HCT116 (cell line): Measurements from ENCODE around the gene LHFPL6. TPM values are rescaled to one million over a fixed set of nuclear protein-coding genes. Genes with fewer than 3 reads are reported as not detected.

Experiments
- ATAC-seq: fragments of 200-7000 bp; cut with Tn5 transposase; 2 replicates; pipeline ENCODE4 v1.9.1; 2020; ENCODE audit warnings: mild to moderate bottlenecking, moderate library complexity
- BruUV-seq: library from RNA; stranded (reverse); fragments of 400-500 nt; replicated peaks from 2 replicates; lab custom pipeline; 2021; lab: Mats Ljungman, UMichigan
- CTCF ChIA-PET: fragments of 300-600 bp; sonication (Branson Sonifier 250); formaldehyde crosslinking; loops from one replicate; lab custom pipeline; 2021; ENCODE audit warnings: antibody characterized with exemption; lab: Charles Lee
- POLR2A ChIA-PET: fragments of 300-600, 350-600 bp; sonication (Branson Sonifier 250); formaldehyde crosslinking; loops from one replicate; lab custom pipeline; 2021; ENCODE audit warnings: antibody characterized with exemption; lab: Charles Lee
- RAD21 ChIA-PET, 2 experiments: fragments of 300-600 bp; sonication (Branson Sonifier 250); formaldehyde crosslinking; loops; one replicate each; lab custom pipeline; 2023; ENCODE audit warnings: low total read pairs in 2 of 2; ENCODE audit not compliant: uncharacterized antibody in 2 of 2, unreplicated experiment in 2 of 2, low non-redundant PET in 1 of 2; lab: Charles Lee
- DNase-seq: peaks from one replicate; pipeline ENCODE4 v3.0.0-alpha.2; 2010; ENCODE audit warnings: low read depth, low spot score
- H2AFZ ChIP-seq: fragments of 200-600 bp; shearing (Covaris generic), sonication (generic); 2 replicates; pipeline ENCODE4 v1.6.1; 2017; ENCODE audit warnings: low read depth, mixed run types, mixed read lengths, antibody characterized with exemption, low read length; ENCODE audit not compliant: poor library complexity, severe bottlenecking
- H3K27ac ChIP-seq: 2 replicates; pipeline ENCODE4 v1.5.1; 2012; ENCODE audit warnings: low read depth, low read length
- H3K27me3 ChIP-seq: fragments of 200-600 bp; sonication (generic); 2 replicates; pipeline ENCODE4 v1.6.1; 2016; ENCODE audit warnings: mixed run types, low read length, mixed read lengths; ENCODE audit not compliant: insufficient read depth
- H3K36me3 ChIP-seq, 2 experiments: fragments of 200-500 bp in 1 of 2; fragments of 200-600 bp in 1 of 2; sonication (Bioruptor generic) in 1 of 2; sonication (generic) in 1 of 2; 2 replicates each; pipeline versions ENCODE4 v1.5.1 to v1.6.1; 2014 to 2016; ENCODE audit warnings: low read length in 2 of 2, inconsistent platforms in 1 of 2, mixed read lengths in 1 of 2, mixed run types in 1 of 2; ENCODE audit not compliant: insufficient read depth in 2 of 2, control insufficient read depth in 1 of 2
- H3K4me1 ChIP-seq, 2 experiments: fragments of 200-600 bp in 1 of 2; sonication (generic) in 1 of 2; 2 replicates each; pipeline versions ENCODE4 v1.5.1 to v1.6.1; 2012 to 2017; ENCODE audit warnings: low read length in 2 of 2, inconsistent platforms in 1 of 2, mild to moderate bottlenecking in 1 of 2, mixed read lengths in 1 of 2, mixed run types in 1 of 2, moderate library complexity in 1 of 2; ENCODE audit not compliant: insufficient read depth in 2 of 2, control insufficient read depth in 1 of 2
- H3K4me2 ChIP-seq: fragments of 200-600 bp; sonication (generic); 2 replicates; pipeline ENCODE4 v1.6.1; 2017; ENCODE audit warnings: mixed run types, low read length, mixed read lengths
- H3K4me3 ChIP-seq, 2 experiments: fragments of 200-600 bp in 1 of 2; sonication (generic) in 1 of 2; replicated peaks in 1 of 2; 2 replicates each; pipeline ENCODE4 v1.5.1; 2011 to 2016; ENCODE audit warnings: low read length in 2 of 2, control low read depth in 1 of 2, low read depth in 1 of 2, mild to moderate bottlenecking in 1 of 2, mixed read lengths in 1 of 2, mixed run types in 1 of 2
- H3K79me2 ChIP-seq: fragments of 200-600 bp; sonication (generic); 2 replicates; pipeline ENCODE4 v1.6.1; 2017; ENCODE audit warnings: mild to moderate bottlenecking, mixed run types, low read length, moderate library complexity, mixed read lengths; ENCODE audit not compliant: insufficient read depth
- H3K9ac ChIP-seq: fragments of 200-600 bp; sonication (generic); 2 replicates; pipeline ENCODE4 v1.6.1; 2016; ENCODE audit warnings: low read length, mixed read lengths
- H3K9me2 ChIP-seq: fragments of 200-600 bp; sonication (generic), shearing (Covaris generic); 2 replicates; pipeline ENCODE4 v1.6.1; 2017; ENCODE audit warnings: mixed run types, mild to moderate bottlenecking, moderate library complexity; ENCODE audit not compliant: insufficient read depth
- H3K9me3 ChIP-seq, 2 experiments: fragments of 200-500 bp in 1 of 2; fragments of 200-600 bp in 1 of 2; sonication (Bioruptor generic) in 1 of 2; sonication (generic) in 1 of 2; 2 replicates each; pipeline ENCODE4 v1.6.1; 2014 to 2017; ENCODE audit warnings: low read length in 2 of 2, mixed read lengths in 2 of 2, inconsistent platforms in 1 of 2, low read depth in 1 of 2, mild to moderate bottlenecking in 1 of 2, mixed run types in 1 of 2, moderate library complexity in 1 of 2; ENCODE audit not compliant: control insufficient read depth in 1 of 2, insufficient read depth in 1 of 2
- H4K20me1 ChIP-seq: fragments of 200-600 bp; sonication (generic), shearing (Covaris generic); 2 replicates; pipeline ENCODE4 v1.6.1; 2017; ENCODE audit warnings: mixed run types, mild to moderate bottlenecking, moderate library complexity; ENCODE audit not compliant: insufficient read depth
- ATF3 ChIP-seq: IDR thresholded peaks from 2 replicates; pipeline ENCODE4 v1.6.1; 2012
- CEBPB ChIP-seq: IDR thresholded peaks from 2 replicates; pipeline ENCODE4 v1.6.1; 2012; ENCODE audit warnings: low read depth
- ELF1 ChIP-seq: IDR thresholded peaks from 2 replicates; pipeline ENCODE4 v1.6.1; 2012; ENCODE audit warnings: low read depth, borderline replicate concordance
- JUND ChIP-seq: IDR thresholded peaks from 2 replicates; pipeline ENCODE4 v1.6.1; 2012
- MAX ChIP-seq: IDR thresholded peaks from 2 replicates; pipeline ENCODE4 v1.6.1; 2012
- POLR2AphosphoS5 ChIP-seq: IDR thresholded peaks from 2 replicates; pipeline ENCODE4 v1.6.1; 2011; ENCODE audit warnings: mild to moderate bottlenecking, low read depth, low read length, moderate library complexity
- ZFX ChIP-seq: fragments of 450-650 bp; IDR thresholded peaks from 2 replicates; pipeline ENCODE4 v1.6.1; 2017
- intact Hi-C: fragments of 100-400 bp; cut with micrococcal nuclease; formaldehyde crosslinking; loops from 2 replicates; pipeline ENCODE4 v1.10.0; 2022
- total RNA-seq: library from RNA; stranded (reverse); gene quantifications from one replicate; pipeline ENCODE4 v1.2.1, GENCODE V29; 2021; ENCODE audit not compliant: unreplicated experiment
- TF ChIP-seq, protein P1 (sequence below): IDR thresholded peaks from 2 replicates; pipeline ENCODE4 v1.6.1; 2012; ENCODE audit warnings: low read depth

LHFPL6 gene
- total RNA-seq, 1 experiment from 2014 or later: 0.22 TPM

DNA sequence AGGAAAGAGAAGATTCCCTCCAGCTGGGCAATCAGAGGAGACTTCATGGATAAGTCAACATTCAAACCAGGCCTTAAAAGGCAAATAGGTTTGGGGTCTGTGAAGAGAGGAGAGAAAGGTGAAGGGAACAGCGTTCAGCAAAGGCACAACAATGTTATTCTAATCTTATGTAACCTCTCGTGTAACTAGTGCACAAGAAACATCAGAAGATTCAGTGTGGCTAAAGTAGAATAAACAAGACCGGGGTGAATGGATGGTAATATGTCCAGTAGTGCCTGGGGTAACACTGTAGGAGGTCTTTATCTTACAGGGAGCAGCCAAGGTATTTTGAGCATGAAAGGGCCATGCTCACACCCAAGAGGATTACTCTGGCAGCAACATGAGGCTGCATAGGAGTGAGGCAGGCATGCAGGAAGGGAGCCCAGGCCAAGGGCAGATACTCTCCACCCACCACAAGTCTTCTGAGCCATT lies 24.1 kb downstream of the LHFPL6 start:
- no peak overlapping the region for H3K27ac ChIP-seq
- no peak overlapping the region for H3K4me3 ChIP-seq
- ATAC-seq (no peak), DNase-seq (no peak)
- H3K4me2 ChIP-seq: no peak overlapping the region
- RAD21 ChIA-PET: no interaction called here
- no TSS peak for BruUV-seq
- no peaks in the 10 kb centered on the region for H3K9me3 ChIP-seq
- H3K4me1 ChIP-seq: no peaks in the 10 kb centered on the region
- POLR2A ChIA-PET: no interaction called here
- no peaks in the 10 kb centered on the region for H4K20me1 ChIP-seq
- H3K9me2 ChIP-seq: no peaks in the 10 kb centered on the region
- H3K9ac ChIP-seq: no peak overlapping the region
- no peak for TF ChIP-seq POLR2AphosphoS5
- no peak for TF ChIP-seq ATF3
- TF ChIP-seq JUND: no peak
- TF ChIP-seq CEBPB: no peak
- TF ChIP-seq, protein P1, sequence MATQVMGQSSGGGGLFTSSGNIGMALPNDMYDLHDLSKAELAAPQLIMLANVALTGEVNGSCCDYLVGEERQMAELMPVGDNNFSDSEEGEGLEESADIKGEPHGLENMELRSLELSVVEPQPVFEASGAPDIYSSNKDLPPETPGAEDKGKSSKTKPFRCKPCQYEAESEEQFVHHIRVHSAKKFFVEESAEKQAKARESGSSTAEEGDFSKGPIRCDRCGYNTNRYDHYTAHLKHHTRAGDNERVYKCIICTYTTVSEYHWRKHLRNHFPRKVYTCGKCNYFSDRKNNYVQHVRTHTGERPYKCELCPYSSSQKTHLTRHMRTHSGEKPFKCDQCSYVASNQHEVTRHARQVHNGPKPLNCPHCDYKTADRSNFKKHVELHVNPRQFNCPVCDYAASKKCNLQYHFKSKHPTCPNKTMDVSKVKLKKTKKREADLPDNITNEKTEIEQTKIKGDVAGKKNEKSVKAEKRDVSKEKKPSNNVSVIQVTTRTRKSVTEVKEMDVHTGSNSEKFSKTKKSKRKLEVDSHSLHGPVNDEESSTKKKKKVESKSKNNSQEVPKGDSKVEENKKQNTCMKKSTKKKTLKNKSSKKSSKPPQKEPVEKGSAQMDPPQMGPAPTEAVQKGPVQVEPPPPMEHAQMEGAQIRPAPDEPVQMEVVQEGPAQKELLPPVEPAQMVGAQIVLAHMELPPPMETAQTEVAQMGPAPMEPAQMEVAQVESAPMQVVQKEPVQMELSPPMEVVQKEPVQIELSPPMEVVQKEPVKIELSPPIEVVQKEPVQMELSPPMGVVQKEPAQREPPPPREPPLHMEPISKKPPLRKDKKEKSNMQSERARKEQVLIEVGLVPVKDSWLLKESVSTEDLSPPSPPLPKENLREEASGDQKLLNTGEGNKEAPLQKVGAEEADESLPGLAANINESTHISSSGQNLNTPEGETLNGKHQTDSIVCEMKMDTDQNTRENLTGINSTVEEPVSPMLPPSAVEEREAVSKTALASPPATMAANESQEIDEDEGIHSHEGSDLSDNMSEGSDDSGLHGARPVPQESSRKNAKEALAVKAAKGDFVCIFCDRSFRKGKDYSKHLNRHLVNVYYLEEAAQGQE: no peak
- no peak for TF ChIP-seq MAX
- no peak for TF ChIP-seq ELF1
- no peak for TF ChIP-seq ZFX
- H3K79me2 ChIP-seq: no peaks in the 10 kb centered on the region
- H3K36me3 ChIP-seq: no peaks in the 10 kb centered on the region
- CTCF ChIA-PET: no interaction called here
- no peak overlapping the region for H2AFZ ChIP-seq
- H3K27me3 ChIP-seq: no peaks in the 10 kb centered on the region
- intact Hi-C loops: no loop called here
